Measurements from ENCODE around the gene HSPG2. TPM values are rescaled to one million over a fixed set of nuclear protein-coding genes. Genes with fewer than 3 reads are reported as not detected.
A peak's percentile ranks its signal among the peaks of the same experiment; 100 is the strongest.

Gene HSPG2
- total RNA-seq, 2 experiments from 2014 or later, result 1.6 to 4.7 TPM

GRCh38 chr1:21936366-21937031, 611 bp downstream of the HSPG2 start:
- Histone ChIP-seq H2AFZ (ENCODE audit: low read length) (no peak overlapping the region), H3K9me2 (ENCODE audit: insufficient read depth, low read length) (no peaks in the 10 kb centered on the region), H3K4me2 (ENCODE audit: low read length) (peak overlapping the region; percentile 57; the same call in 1 of the 2 replicates), H3K9me3 (ENCODE audit: low read length) (no peaks in the 10 kb centered on the region), H3K79me2 (ENCODE audit: insufficient read depth, low read depth, low read length) (no peaks in the 10 kb centered on the region), H3K4me3 (ENCODE audit: low read depth, low read length, poor library complexity, severe bottlenecking) (peak overlapping the region; percentile 48), H3K36me3 (ENCODE audit: insufficient read depth, low read length) (no peaks in the 10 kb centered on the region), H3K4me1 (ENCODE audit: insufficient read depth, low read length, poor library complexity, severe bottlenecking) (peaks cover 5% of the 10 kb centered on the region), H3K27ac (ENCODE audit: low read depth, low read length, poor library complexity, severe bottlenecking) (no peak overlapping the region), H4K20me1 (ENCODE audit: insufficient read depth, low read length) (no peaks in the 10 kb centered on the region)
- no TSS peak for BruUV-seq (replicated peaks)
- intact Hi-C loops (cut with micrococcal nuclease; ENCODE audit: unreplicated experiment), result no loop called here
- ChIA-PET CTCF (ENCODE audit: unreplicated experiment) (no interaction called here), POLR2A (no interaction called here)
- TF ChIP-seq CTCF (conservative IDR thresholded peaks at IDR 0.05; ENCODE audit: low read length) (no peak), EZH2phosphoT487 (IDR thresholded peaks at IDR 0.05; ENCODE audit: borderline replicate concordance, low read depth, low read length) (no peak)
- no peak for DNase-seq (ENCODE audit: low spot score)

GRCh38 chr1:21935891-21936365, 1.2 kb downstream of the HSPG2 start:
- Histone ChIP-seq H3K79me2 (ENCODE audit: insufficient read depth, low read depth, low read length) (no peaks in the 10 kb centered on the region), H3K27ac (ENCODE audit: low read depth, low read length, poor library complexity, severe bottlenecking) (no peak overlapping the region), H3K4me1 (ENCODE audit: insufficient read depth, low read length, poor library complexity, severe bottlenecking) (peaks cover 5% of the 10 kb centered on the region), H2AFZ (ENCODE audit: low read length) (no peak overlapping the region), H3K4me3 (ENCODE audit: low read depth, low read length, poor library complexity, severe bottlenecking) (no peak overlapping the region), H3K36me3 (ENCODE audit: insufficient read depth, low read length) (no peaks in the 10 kb centered on the region), H3K9me2 (ENCODE audit: insufficient read depth, low read length) (no peaks in the 10 kb centered on the region), H4K20me1 (ENCODE audit: insufficient read depth, low read length) (no peaks in the 10 kb centered on the region), H3K9me3 (ENCODE audit: low read length) (no peaks in the 10 kb centered on the region), H3K4me2 (ENCODE audit: low read length) (no peak overlapping the region)
- intact Hi-C loops (cut with micrococcal nuclease; ENCODE audit: unreplicated experiment), result no loop called here
- ChIA-PET CTCF (ENCODE audit: unreplicated experiment) (no interaction called here), POLR2A (interaction anchor here (0.6 kb wide), 1 partner anchor 492 kb away, joined by 3 read pairs; no protein-coding TSS in a partner anchor)
- TF ChIP-seq EZH2phosphoT487 (IDR thresholded peaks at IDR 0.05; ENCODE audit: borderline replicate concordance, low read depth, low read length) (no peak), CTCF (conservative IDR thresholded peaks at IDR 0.05; ENCODE audit: low read length) (no peak)
- no peak for DNase-seq (ENCODE audit: low spot score)
- no TSS peak for BruUV-seq (replicated peaks)

GRCh38 chr1:21935393-21935804, 1.7 kb downstream of the HSPG2 start:
- H3K36me3 ChIP-seq (ENCODE audit: insufficient read depth, low read length), result no peaks in the 10 kb centered on the region
- no peaks in the 10 kb centered on the region for H3K79me2 ChIP-seq (ENCODE audit: insufficient read depth, low read depth, low read length)
- CTCF ChIA-PET (ENCODE audit: unreplicated experiment), result no interaction called here
- DNase-seq (ENCODE audit: low spot score), result no peak
- no peak for TF ChIP-seq EZH2phosphoT487 (IDR thresholded peaks at IDR 0.05; ENCODE audit: borderline replicate concordance, low read depth, low read length)
- no peak for TF ChIP-seq CTCF (conservative IDR thresholded peaks at IDR 0.05; ENCODE audit: low read length)
- no TSS peak for BruUV-seq (replicated peaks)
- H3K27ac ChIP-seq (ENCODE audit: low read depth, low read length, poor library complexity, severe bottlenecking), result no peak overlapping the region
- no peak overlapping the region for H3K4me3 ChIP-seq (ENCODE audit: low read depth, low read length, poor library complexity, severe bottlenecking)
- no peaks in the 10 kb centered on the region for H4K20me1 ChIP-seq (ENCODE audit: insufficient read depth, low read length)
- intact Hi-C loops (cut with micrococcal nuclease; ENCODE audit: unreplicated experiment), result no loop called here
- H2AFZ ChIP-seq (ENCODE audit: low read length), result no peak overlapping the region
- peaks cover 5% of the 10 kb centered on the region for H3K4me1 ChIP-seq (ENCODE audit: insufficient read depth, low read length, poor library complexity, severe bottlenecking)
- no peaks in the 10 kb centered on the region for H3K9me2 ChIP-seq (ENCODE audit: insufficient read depth, low read length)
- H3K9me3 ChIP-seq (ENCODE audit: low read length), result no peaks in the 10 kb centered on the region
- H3K4me2 ChIP-seq (ENCODE audit: low read length), result no peak overlapping the region
- POLR2A ChIA-PET, result interaction anchor here (0.6 kb wide), 1 partner anchor 493 kb away, joined by 3 read pairs; no protein-coding TSS in a partner anchor
